EL (cell line): ENCODE data around the gene NDUFS3.
A peak's percentile ranks its signal among the peaks of the same experiment; 100 is the strongest.

ENCODE experiments used
- DNase-seq: peaks from one replicate; pipeline ENCODE4 v3.0.0-alpha.2; 2016

The NDUFS3 gene

GRCh38 chr11:47592251-47592650, 13.4 kb downstream of the NDUFS3 start:
- DNase-seq: no peak

DNA sequence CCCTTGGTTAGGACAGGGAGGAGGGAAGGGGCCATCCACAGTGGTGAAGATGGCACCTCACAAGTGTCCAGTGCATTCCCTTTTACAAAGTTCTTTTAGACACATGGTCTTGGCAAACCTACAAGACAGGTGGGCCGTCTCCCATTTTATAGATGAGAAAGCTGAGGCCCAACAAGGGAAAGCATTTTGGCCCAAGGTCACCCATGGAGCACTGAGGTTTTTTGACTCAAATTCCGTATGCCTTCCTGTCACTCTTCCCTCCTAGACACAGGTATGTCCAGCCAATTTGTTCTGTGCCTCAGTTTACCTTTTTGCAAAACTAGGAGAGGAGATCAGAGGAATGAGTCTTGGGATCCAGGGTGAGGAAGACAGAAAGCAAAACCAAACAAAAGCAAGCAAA, 14.1 kb downstream of the NDUFS3 start:
- no peak for DNase-seq

GRCh38 chr11:47593492-47593933, 14.6 kb downstream of the NDUFS3 start:
- no peak for DNase-seq

DNA sequence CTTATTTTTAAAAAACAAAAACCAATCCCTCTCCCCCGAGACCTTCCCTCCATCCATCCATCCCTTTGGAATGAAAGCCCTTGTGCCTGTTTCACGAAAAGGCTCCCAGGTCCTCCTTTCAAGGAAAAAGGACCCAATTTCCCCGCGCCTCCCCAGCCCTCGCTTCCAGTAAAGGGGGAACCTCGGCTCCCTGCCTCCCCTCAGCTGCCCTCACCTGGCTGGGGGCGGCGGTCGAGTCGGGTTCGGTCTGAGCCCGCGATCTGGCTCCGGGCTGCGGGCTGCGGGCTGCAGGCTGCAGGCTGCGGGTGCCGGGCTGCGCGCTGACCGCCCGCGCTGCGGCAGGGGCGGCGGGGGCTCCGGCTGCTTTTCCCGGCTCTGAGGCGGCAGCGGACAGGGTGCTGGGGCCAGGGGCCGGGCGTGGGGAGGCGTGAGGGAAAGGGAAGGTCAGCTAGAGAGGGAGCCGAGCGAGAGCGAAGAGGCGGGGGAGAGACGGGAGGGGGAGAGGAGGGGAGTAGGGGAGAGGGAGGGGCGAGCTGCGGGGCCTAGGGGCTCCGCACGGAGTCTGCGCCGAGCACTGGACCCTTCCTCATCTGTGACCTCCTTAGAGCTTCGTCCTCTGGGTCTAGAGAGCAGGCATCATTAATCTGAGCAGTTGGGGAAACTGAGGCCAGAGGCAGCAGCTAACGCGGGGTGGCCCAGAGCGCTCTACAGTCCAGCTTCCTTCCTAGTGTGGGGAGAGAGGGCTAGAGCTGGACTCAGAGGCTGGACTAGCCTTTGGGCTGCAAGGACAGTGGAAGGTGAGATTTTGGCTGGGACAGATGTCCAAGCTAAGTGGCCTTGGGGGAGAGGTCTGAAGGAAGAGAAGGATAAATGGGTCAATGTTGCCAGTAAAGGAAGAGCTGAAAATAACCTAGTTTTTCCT, 15.3 kb downstream of the NDUFS3 start, which contains the start of gene C1QTNF4:
C1QTNF4 (minus strand) TSS at position 478 of the 922 bp plus-strand sequence. CDS start 3,601 bp downstream, outside the sequence.
- no peak for DNase-seq

- no peak for DNase-seq
These were observed 16.2 kb downstream of the NDUFS3 start for GRCh38 chr11:47595029-47595428.

DNA sequence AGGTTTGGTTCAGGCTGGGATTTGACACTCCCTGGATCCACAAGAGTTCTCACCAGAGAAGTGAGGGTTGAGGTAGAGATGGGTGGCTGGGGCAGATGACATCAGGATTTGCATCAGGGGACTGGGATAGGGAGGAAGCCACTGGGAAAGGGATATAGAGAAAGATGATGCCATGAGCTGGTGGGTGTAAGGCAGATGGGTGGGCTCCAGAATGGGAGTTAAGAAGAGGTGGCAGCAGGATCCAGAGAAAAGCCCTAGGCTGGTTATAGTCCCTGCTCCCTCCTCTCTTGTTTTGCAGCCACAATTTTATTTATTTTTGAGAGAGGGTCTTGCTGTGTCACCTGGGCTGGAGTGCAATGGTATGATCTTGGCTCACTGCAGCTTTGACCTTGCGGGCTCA, 17.1 kb downstream of the NDUFS3 start:
- no peak for DNase-seq

DNA sequence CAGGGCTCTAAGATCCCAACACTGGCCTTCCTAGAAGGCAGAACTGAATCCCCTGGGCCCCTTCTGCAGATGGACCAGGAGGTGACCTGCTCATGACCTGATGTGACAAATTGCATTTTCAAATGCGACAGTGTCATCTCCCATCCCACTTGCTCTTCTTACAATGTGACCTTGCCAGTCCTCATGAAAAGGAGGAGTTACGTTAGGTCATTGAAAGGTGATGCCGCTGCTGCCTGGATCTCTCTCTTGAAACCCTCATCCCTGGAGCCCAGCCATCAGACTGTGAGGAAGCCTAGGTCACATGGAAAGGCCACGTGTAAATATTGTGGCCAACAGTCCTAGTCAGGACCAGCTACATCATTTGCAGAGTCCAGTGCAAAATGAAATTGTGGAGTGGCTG, 21.0 kb downstream of the NDUFS3 start:
- no peak for DNase-seq

- no peak for DNase-seq
These were observed 24.4 kb downstream of the NDUFS3 start for GRCh38 chr11:47603295-47603694.

DNA sequence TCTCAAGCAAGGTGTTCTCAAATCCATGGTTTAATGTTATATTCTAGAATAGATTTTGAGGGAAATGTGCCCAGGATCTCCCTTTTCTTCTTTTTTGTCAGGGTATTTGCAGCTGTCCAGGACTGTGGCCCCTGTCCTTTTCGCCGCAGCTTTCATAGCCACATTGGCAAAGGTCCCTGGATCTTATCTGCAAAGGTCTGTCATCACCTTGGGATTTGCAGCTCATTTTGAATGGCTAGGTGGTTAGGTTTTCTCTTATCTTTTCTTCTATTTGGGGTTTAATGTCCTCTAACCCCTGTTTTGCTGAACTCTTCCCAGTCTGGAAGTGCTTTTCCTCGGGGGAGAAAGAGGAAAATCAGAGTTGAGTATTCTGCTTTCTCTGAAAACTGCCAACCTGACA, 27.0 kb downstream of the NDUFS3 start:
- no peak for DNase-seq

- DNase-seq: no peak
These were observed 27.9 kb downstream of the NDUFS3 start for GRCh38 chr11:47606731-47607130.

DNA sequence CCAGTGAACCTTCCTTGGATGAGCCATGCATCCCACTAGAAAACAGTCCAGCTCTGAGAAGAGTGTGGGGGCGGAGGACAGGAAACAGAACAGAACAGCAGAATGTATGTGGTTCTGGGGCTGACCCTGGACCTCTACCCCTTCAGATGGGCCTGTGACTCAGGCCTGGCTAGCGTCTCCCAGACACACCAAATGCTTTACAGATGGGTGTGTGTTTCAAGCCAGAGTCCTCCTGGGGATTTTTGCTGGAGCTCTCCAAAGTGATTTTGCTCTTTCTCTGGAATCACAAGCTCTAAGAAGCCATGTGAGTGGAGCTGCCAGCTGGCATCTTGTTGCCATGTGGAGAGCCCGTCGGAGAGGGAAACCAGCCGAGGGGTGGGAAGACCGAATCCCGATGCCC, 28.5 kb downstream of the NDUFS3 start:
- peak; percentile 93 for DNase-seq

DNA sequence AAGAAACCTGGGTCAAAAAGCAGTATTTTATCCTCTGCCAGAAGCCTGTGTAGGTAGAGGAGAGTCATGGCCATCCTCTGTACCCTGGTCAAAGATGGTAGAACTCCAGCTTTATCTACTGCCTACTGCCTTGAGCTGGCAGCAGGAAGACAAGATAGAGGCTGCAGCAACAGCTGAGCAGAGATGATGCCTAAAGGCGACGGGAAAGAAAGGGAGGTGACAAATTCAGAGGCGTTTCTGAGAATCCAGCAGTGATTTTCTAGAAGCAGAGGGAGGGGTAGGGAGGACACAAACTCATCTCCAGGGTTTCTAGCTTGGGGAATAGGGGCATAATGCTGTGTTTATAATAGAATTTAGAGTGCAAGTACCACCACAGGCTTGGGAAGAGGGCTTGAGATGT, 30.8 kb downstream of the NDUFS3 start:
- DNase-seq: no peak

GRCh38 chr11:47611348-47611794, 32.5 kb downstream of the NDUFS3 start:
- DNase-seq: no peak

DNA sequence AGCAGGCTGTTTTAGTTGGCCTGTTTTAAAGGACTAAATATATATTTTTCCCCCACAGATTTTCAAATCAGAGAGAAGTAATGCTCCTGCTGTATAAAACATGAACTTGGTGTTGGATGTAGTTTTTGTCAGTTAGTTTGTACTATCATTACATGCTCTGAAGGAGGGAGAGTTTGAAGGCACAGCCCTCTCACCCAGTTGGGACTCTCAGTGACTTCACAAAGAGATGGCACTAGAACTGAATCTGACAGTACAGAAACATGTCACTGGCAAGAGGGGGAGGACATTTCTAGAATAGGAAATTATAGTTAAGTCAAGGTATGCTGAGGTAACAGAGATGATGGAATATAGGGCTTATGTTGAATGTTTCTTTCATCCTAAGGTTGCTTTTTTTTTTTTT, 36.4 kb downstream of the NDUFS3 start:
- no peak for DNase-seq

DNA sequence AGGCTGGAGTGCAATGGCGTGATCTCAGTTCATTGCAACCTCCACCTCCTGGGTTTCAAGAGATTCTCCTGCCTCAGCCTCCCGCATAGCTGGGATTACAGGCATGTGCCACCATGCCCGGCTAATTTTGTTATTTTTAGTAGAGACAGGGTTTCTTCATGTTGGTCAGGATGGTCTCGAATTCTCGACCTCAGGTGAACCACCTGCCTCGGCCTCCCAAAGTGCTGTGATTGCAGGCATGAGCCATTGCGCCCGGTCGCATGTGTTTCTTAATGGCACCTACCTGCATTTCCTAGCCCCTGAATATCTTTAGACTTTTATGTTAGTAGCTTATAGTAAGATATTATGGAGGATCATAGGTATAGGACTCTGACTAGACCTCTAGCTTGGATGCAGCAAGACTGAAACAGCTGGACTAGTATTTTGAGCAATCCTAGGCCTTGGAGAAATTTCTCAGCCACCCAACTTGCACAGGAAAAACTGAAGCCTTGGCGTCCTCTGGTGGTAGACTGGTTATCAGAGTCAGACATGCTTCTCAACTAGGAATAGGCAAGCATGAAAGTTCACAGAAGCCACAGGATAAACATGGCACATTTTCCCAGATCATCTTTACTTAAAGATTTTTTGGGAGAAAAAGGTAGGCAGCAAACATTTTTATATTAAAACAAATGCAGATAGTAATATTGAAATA, 38.0 kb downstream of the NDUFS3 start:
- DNase-seq: peak; percentile 61

DNA sequence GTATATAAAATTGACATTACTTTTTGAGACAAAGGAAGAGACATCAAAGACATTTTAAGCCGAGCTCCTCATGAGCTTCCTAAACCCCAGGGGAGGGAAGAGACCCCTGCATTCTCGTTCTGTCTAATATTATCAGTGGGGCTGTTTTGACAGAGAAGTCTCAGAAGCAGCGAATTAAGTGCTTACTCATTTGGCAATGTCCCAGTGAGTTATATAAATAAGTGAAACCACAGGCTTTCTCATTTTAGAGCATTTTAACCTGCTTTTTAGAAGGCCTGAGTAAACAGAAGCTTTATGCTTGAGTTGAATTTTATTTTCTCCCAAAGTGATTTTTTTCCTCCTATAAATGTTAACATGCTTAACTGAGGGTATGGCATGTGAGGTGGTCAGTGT, 38.5 kb downstream of the NDUFS3 start:
- peak; percentile 40 for DNase-seq

GRCh38 chr11:47620836-47621378, 42.0 kb downstream of the NDUFS3 start:
- DNase-seq: no peak

GRCh38 chr11:47626234-47626633, 47.4 kb downstream of the NDUFS3 start:
- no peak for DNase-seq

DNA sequence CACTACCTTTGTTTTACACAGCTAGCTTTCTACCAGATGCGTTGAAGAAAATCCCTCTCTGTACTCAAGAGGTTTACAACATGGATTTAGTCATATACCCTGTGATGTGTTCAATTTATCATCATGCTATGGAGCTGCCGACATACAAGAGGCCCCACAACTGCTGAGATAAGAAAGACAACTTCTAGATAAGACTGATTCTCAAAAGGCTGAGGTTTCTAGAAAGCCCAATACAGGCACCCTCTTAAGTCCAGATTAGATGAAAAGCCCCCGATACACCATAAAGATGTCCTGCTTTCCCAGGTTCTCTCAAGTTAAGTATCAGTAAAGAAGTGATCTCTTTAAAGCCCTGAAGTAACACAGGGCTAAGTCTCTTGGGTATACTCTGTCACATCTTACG, 49.2 kb downstream of the NDUFS3 start:
- no peak for DNase-seq

GRCh38 chr11:47631473-47631872, 52.6 kb downstream of the NDUFS3 start:
- no peak for DNase-seq
